ENCODE measurements around the gene FGF1. TPM values are rescaled to one million over a fixed set of nuclear protein-coding genes. Genes with fewer than 3 reads are reported as not detected.

Gene FGF1
- 10 to 100 TPM; 24.2 to 28.8 (median 28.3) TPM for polyA plus RNA-seq (ENCODE audit: insufficient read length in 3 of 3)

- DNase-seq (ENCODE audit: low read depth in 3 of 3, low spot score in 2 of 3) = no peak
These were observed at the start of gene FGF1 for GRCh38 chr5:142685418-142686209. TSS of gene FGF1 (minus strand) at chr5:142686090. CDS start at chr5:142614127, 71,963 bp downstream.

- no peak for DNase-seq (ENCODE audit: low read depth in 3 of 3, low spot score in 2 of 3)
These were observed 41.8 kb upstream of the FGF1 start for GRCh38 chr5:142727735-142728047.

- DNase-seq (ENCODE audit: low read depth in 3 of 3, low spot score in 2 of 3) = no peak
These were observed 40.4 kb upstream of the FGF1 start for GRCh38 chr5:142726188-142726731.

GRCh38 chr5:142725231-142726187 lies 39.6 kb upstream of the FGF1 start:
- no peak for DNase-seq (ENCODE audit: low read depth in 3 of 3, low spot score in 2 of 3)

GRCh38 chr5:142724821-142725220 lies 38.9 kb upstream of the FGF1 start:
- DNase-seq (ENCODE audit: low read depth in 3 of 3, low spot score in 2 of 3) = no peak

GRCh38 chr5:142722896-142723295 lies 37.0 kb upstream of the FGF1 start:
- DNase-seq (ENCODE audit: low read depth in 3 of 3, low spot score in 2 of 3) = no peak

GRCh38 chr5:142722146-142722545 lies 36.3 kb upstream of the FGF1 start:
- no peak for DNase-seq (ENCODE audit: low read depth in 3 of 3, low spot score in 2 of 3)

GRCh38 chr5:142720641-142721271 lies 34.9 kb upstream of the FGF1 start:
- DNase-seq (ENCODE audit: low read depth in 3 of 3, low spot score in 2 of 3) = no peak

GRCh38 chr5:142719836-142720370 lies 34.0 kb upstream of the FGF1 start:
- no peak for DNase-seq (ENCODE audit: low read depth in 3 of 3, low spot score in 2 of 3)

GRCh38 chr5:142717582-142718215 lies 31.8 kb upstream of the FGF1 start:
- peak in 1 of 3 donors; percentile 39 for DNase-seq (ENCODE audit: low read depth in 3 of 3, low spot score in 2 of 3)

- peak in 2 of 3 donors; percentile 31 to 52 for DNase-seq (ENCODE audit: low read depth in 3 of 3, low spot score in 2 of 3)
These were observed 31.1 kb upstream of the FGF1 start for GRCh38 chr5:142716963-142717362.

- DNase-seq (ENCODE audit: low read depth in 3 of 3, low spot score in 2 of 3) = no peak
These were observed 29.4 kb upstream of the FGF1 start for GRCh38 chr5:142715291-142715690.

GRCh38 chr5:142713121-142713706 lies 27.3 kb upstream of the FGF1 start:
- DNase-seq (ENCODE audit: low read depth in 3 of 3, low spot score in 2 of 3) = peak; percentile 82 to 90 (median 83)

- DNase-seq (ENCODE audit: low read depth in 3 of 3, low spot score in 2 of 3) = no peak
These were observed 17.3 kb upstream of the FGF1 start for GRCh38 chr5:142703153-142703552.

GRCh38 chr5:142701673-142702311 lies 15.9 kb upstream of the FGF1 start:
- no peak for DNase-seq (ENCODE audit: low read depth in 3 of 3, low spot score in 2 of 3)

GRCh38 chr5:142700566-142700965 lies 14.7 kb upstream of the FGF1 start:
- no peak for DNase-seq (ENCODE audit: low read depth in 3 of 3, low spot score in 2 of 3)

GRCh38 chr5:142699184-142699720 lies 13.4 kb upstream of the FGF1 start:
- DNase-seq (ENCODE audit: low read depth in 3 of 3, low spot score in 2 of 3) = peak; percentile 67 to 80 (median 76)

GRCh38 chr5:142698447-142699183 lies 12.7 kb upstream of the FGF1 start:
- DNase-seq (ENCODE audit: low read depth in 3 of 3, low spot score in 2 of 3) = no peak

Data from right renal cortex interstitium (tissue), 3 donors.